HEK293 (cell line): ENCODE results near the gene TRIP4.
A peak's percentile ranks its signal among the peaks of the same experiment; 100 is the strongest.

ENCODE experiments used
- CTCF ChIA-PET: fragments of 350-600 bp; formaldehyde crosslinking; extraction: SDS; loops from one replicate; lab custom pipeline; 2021; ENCODE audit warnings: antibody characterized with exemption; lab: Yijun Ruan, JAX
- POLR2A ChIA-PET: fragments of 300-600 bp; formaldehyde crosslinking; extraction: SDS; loops from one replicate; lab custom pipeline; 2020; ENCODE audit warnings: antibody characterized with exemption, inconsistent platforms; lab: Yijun Ruan, JAX
- H3K27ac ChIP-seq: fragments of 200-500 bp; sonication (Bioruptor generic); 2 replicates; pipeline ENCODE4 v1.5.1; 2014; ENCODE audit warnings: low read depth, low read length, control low read depth, inconsistent platforms; ENCODE audit errors: extremely low read depth
- H3K36me3 ChIP-seq, 2 experiments: fragments of 200-500 bp in 1 of 2; sonication (Bioruptor generic) in 1 of 2; 1 replicate in 1 of 2; 2 replicates in 1 of 2; pipeline ENCODE4 v1.5.1; 2014 to 2017; ENCODE audit warnings: inconsistent platforms in 2 of 2, low read length in 2 of 2; ENCODE audit not compliant: control insufficient read depth in 2 of 2, insufficient read depth in 1 of 2
- H3K4me1 ChIP-seq: fragments of 200-500 bp; sonication (Bioruptor generic); 2 replicates; pipeline ENCODE4 v1.5.1; 2014; ENCODE audit warnings: mild to moderate bottlenecking, low read length, inconsistent platforms; ENCODE audit not compliant: control insufficient read depth, insufficient read depth
- H3K4me3 ChIP-seq: 2 replicates; pipeline ENCODE4 v1.5.1; 2011; ENCODE audit warnings: low read depth, mild to moderate bottlenecking, control low read depth, low read length, moderate library complexity
- H3K9me3 ChIP-seq: fragments of 200-500 bp; sonication (Bioruptor generic); 2 replicates; pipeline ENCODE4 v1.5.1; 2014; ENCODE audit warnings: low read depth, low read length, inconsistent platforms; ENCODE audit not compliant: control insufficient read depth, insufficient read depth
- FEZF1 ChIP-seq: fragments of 450-650 bp; formaldehyde crosslinking; IDR thresholded peaks from 2 replicates; pipeline ENCODE4 v1.5.1; 2016; ENCODE audit warnings: missing biosample characterization, missing genetic modification characterization
- GLIS1 ChIP-seq: fragments of 450-650 bp; formaldehyde crosslinking; IDR thresholded peaks from 2 replicates; pipeline ENCODE4 v1.5.1; 2016; ENCODE audit warnings: missing biosample characterization, missing genetic modification characterization
- HOXD13 ChIP-seq: sonication (generic); formaldehyde crosslinking; IDR thresholded peaks from 2 replicates; pipeline ENCODE4 v1.8.0; 2022; ENCODE audit warnings: missing genetic modification reagents, borderline replicate concordance
- KLF8 ChIP-seq: fragments of 450-650 bp; formaldehyde crosslinking; IDR thresholded peaks from 2 replicates; pipeline ENCODE4 v1.5.1; 2016; ENCODE audit warnings: missing biosample characterization, missing genetic modification characterization
- ZEB2 ChIP-seq: fragments of 450-650 bp; formaldehyde crosslinking; IDR thresholded peaks from 2 replicates; pipeline ENCODE4 v1.5.1; 2016; ENCODE audit warnings: missing biosample characterization, missing genetic modification characterization
- ZNF155 ChIP-seq: fragments of 450-650 bp; formaldehyde crosslinking; IDR thresholded peaks from 2 replicates; pipeline ENCODE4 v1.5.1; 2016; ENCODE audit warnings: missing biosample characterization, missing genetic modification characterization
- ZNF157 ChIP-seq: fragments of 450-650 bp; formaldehyde crosslinking; IDR thresholded peaks from 2 replicates; pipeline ENCODE4 v1.5.1; 2016; ENCODE audit warnings: missing biosample characterization, missing genetic modification characterization
- ZNF214 ChIP-seq: fragments of 450-650 bp; formaldehyde crosslinking; IDR thresholded peaks from 2 replicates; pipeline ENCODE4 v1.5.1; 2017; ENCODE audit warnings: missing biosample characterization, mild to moderate bottlenecking, missing genetic modification characterization, borderline replicate concordance
- ZNF24 ChIP-seq: fragments of 450-650 bp; formaldehyde crosslinking; IDR thresholded peaks from 2 replicates; pipeline ENCODE4 v1.5.1; 2016; ENCODE audit warnings: missing biosample characterization, missing genetic modification characterization
- ZNF274 ChIP-seq, 2 experiments: fragments of 200-500 bp in 1 of 2; fragments of 450-650 bp in 1 of 2; sonication (Bioruptor generic) in 1 of 2; formaldehyde crosslinking in 1 of 2; IDR thresholded peaks; 2 replicates each; pipeline versions ENCODE4 v1.5.1 to v1.6.1; 2014 to 2016; ENCODE audit warnings: borderline replicate concordance in 1 of 2, inconsistent platforms in 1 of 2, low read length in 1 of 2, missing biosample characterization in 1 of 2, missing genetic modification characterization in 1 of 2
- ZNF366 ChIP-seq: fragments of 450-650 bp; formaldehyde crosslinking; conservative IDR thresholded peaks from 2 replicates; pipeline ENCODE4 v1.5.1; 2016; ENCODE audit warnings: missing biosample characterization, missing genetic modification characterization
- ZNF529 ChIP-seq: fragments of 450-650 bp; formaldehyde crosslinking; IDR thresholded peaks from 2 replicates; pipeline ENCODE4 v1.5.1; 2017; ENCODE audit warnings: missing genetic modification characterization, missing biosample characterization; ENCODE audit not compliant: insufficient replicate concordance
- ZNF777 ChIP-seq: fragments of 450-650 bp; formaldehyde crosslinking; IDR thresholded peaks from 2 replicates; pipeline ENCODE4 v1.5.1; 2017; ENCODE audit warnings: missing biosample characterization, missing genetic modification characterization, borderline replicate concordance
- ZXDB ChIP-seq: fragments of 450-650 bp; formaldehyde crosslinking; IDR thresholded peaks from 2 replicates; pipeline ENCODE4 v1.5.1; 2016; ENCODE audit warnings: missing biosample characterization, missing genetic modification characterization
- TF ChIP-seq, protein P1 (sequence below): fragments of 450-650 bp; formaldehyde crosslinking; IDR thresholded peaks from 2 replicates; pipeline ENCODE4 v1.5.1; 2016; ENCODE audit warnings: missing biosample characterization, missing genetic modification characterization
- TF ChIP-seq, protein P2 (sequence below): fragments of 450-650 bp; formaldehyde crosslinking; IDR thresholded peaks from 2 replicates; pipeline ENCODE4 v1.5.1; 2016; ENCODE audit warnings: missing biosample characterization, missing genetic modification characterization
- TF ChIP-seq, protein P3 (sequence below): fragments of 450-650 bp; formaldehyde crosslinking; IDR thresholded peaks from 2 replicates; pipeline ENCODE4 v1.5.1; 2016; ENCODE audit warnings: missing biosample characterization, missing genetic modification characterization
- TF ChIP-seq, protein P4 (sequence below): fragments of 450-650 bp; formaldehyde crosslinking; IDR thresholded peaks from 2 replicates; pipeline ENCODE4 v1.5.1; 2017; ENCODE audit warnings: missing biosample characterization, missing genetic modification characterization

The TRIP4 gene

DNA sequence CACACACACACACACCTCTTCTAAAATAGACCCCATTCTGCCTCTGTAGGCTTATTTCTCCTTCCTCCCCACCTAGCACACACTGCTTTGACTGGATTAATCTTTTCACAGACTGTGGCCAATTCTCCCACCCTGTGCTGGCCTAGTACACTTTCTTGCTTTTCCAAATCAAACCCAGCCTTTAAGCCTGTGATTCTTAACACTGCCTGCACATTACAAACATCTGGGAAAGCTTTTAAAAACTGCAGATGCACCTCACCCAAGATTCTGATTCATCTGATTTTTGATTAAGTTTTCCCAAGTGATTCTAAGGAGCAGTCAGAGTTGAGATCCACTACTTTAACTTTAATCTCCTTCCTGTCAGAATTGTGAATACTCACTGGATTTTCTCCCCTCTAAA is 44.4 kb upstream of the TRIP4 start:
- CTCF ChIA-PET: no interaction called here
- peaks cover 0 to 7% of the 10 kb centered on the region in 2 experiments; a peak in 2 of 3 replicates for H3K36me3 ChIP-seq
- no peaks in the 10 kb centered on the region for H3K9me3 ChIP-seq
- POLR2A ChIA-PET: no interaction called here
- H3K27ac ChIP-seq: no peak overlapping the region
- TF ChIP-seq HOXD13 (CRISPR knock-in tag) (no peak), ZNF157 (tag by site-specific recombination) (no peak)
- TF ChIP-seq, protein P1, sequence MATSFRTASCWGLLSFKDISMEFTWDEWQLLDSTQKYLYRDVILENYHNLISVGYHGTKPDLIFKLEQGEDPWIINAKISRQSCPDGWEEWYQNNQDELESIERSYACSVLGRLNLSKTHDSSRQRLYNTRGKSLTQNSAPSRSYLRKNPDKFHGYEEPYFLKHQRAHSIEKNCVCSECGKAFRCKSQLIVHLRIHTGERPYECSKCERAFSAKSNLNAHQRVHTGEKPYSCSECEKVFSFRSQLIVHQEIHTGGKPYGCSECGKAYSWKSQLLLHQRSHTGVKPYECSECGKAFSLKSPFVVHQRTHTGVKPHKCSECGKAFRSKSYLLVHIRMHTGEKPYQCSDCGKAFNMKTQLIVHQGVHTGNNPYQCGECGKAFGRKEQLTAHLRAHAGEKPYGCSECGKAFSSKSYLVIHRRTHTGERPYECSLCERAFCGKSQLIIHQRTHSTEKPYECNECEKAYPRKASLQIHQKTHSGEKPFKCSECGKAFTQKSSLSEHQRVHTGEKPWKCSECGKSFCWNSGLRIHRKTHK (tag by site-specific recombination): no peak
- TF ChIP-seq, protein P2, sequence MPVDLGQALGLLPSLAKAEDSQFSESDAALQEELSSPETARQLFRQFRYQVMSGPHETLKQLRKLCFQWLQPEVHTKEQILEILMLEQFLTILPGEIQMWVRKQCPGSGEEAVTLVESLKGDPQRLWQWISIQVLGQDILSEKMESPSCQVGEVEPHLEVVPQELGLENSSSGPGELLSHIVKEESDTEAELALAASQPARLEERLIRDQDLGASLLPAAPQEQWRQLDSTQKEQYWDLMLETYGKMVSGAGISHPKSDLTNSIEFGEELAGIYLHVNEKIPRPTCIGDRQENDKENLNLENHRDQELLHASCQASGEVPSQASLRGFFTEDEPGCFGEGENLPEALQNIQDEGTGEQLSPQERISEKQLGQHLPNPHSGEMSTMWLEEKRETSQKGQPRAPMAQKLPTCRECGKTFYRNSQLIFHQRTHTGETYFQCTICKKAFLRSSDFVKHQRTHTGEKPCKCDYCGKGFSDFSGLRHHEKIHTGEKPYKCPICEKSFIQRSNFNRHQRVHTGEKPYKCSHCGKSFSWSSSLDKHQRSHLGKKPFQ (tag by site-specific recombination): no peak
- TF ChIP-seq, protein P3, sequence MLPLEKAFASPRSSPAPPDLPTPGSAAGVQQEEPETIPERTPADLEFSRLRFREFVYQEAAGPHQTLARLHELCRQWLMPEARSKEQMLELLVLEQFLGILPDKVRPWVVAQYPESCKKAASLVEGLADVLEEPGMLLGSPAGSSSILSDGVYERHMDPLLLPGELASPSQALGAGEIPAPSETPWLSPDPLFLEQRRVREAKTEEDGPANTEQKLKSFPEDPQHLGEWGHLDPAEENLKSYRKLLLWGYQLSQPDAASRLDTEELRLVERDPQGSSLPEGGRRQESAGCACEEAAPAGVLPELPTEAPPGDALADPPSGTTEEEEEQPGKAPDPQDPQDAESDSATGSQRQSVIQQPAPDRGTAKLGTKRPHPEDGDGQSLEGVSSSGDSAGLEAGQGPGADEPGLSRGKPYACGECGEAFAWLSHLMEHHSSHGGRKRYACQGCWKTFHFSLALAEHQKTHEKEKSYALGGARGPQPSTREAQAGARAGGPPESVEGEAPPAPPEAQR: no peak
- H3K4me3 ChIP-seq: no peak overlapping the region
- H3K4me1 ChIP-seq: peaks cover 12% of the 10 kb centered on the region

- H3K4me1 ChIP-seq: peaks cover 12% of the 10 kb centered on the region
- no peak overlapping the region for H3K27ac ChIP-seq
- TF ChIP-seq GLIS1 (tag by site-specific recombination) (no peak), ZNF777 (no peak), ZNF529 (tag by site-specific recombination) (no peak), ZNF24 (tag by site-specific recombination) (no peak), KLF8 (tag by site-specific recombination) (no peak), ZXDB (no peak), ZNF274 (IDR thresholded peaks at IDR 0.05; ENCODE audit: low read length) (no peak), ZNF274 (tag by site-specific recombination; IDR thresholded peaks at IDR 0.05; ENCODE audit: borderline replicate concordance) (no peak), ZNF214 (tag by site-specific recombination) (no peak)
- no peak overlapping the region for H3K4me3 ChIP-seq
- H3K9me3 ChIP-seq: no peaks in the 10 kb centered on the region
- peaks cover 0 to 7% of the 10 kb centered on the region in 2 experiments; a peak in 2 of 3 replicates for H3K36me3 ChIP-seq
- ChIA-PET POLR2A (no interaction called here), CTCF (no interaction called here)
Measured at GRCh38 chr15:64343841-64344240, 43.8 kb upstream of the TRIP4 start.

- no peak overlapping the region for H3K27ac ChIP-seq
- H3K4me3 ChIP-seq: no peak overlapping the region
- ChIA-PET POLR2A (no interaction called here), CTCF (interaction anchor here (0.6 kb wide), 1 partner anchor 122 kb away, joined by 5 read pairs; no protein-coding TSS in a partner anchor)
- 0 out of 2 replicates have a peak, but pooled peaks have one; percentile 25 for TF ChIP-seq ZEB2 (tag by site-specific recombination)
- TF ChIP-seq ZNF366 (tag by site-specific recombination): 0 out of 2 replicates have a peak, but pooled peaks have one; percentile 17
- TF ChIP-seq ZNF24 (tag by site-specific recombination): no peak
- 0 out of 2 replicates have a peak, but pooled peaks have one; percentile 19 for TF ChIP-seq FEZF1 (tag by site-specific recombination)
- TF ChIP-seq ZNF155 (tag by site-specific recombination): no peak
- TF ChIP-seq, protein P4, sequence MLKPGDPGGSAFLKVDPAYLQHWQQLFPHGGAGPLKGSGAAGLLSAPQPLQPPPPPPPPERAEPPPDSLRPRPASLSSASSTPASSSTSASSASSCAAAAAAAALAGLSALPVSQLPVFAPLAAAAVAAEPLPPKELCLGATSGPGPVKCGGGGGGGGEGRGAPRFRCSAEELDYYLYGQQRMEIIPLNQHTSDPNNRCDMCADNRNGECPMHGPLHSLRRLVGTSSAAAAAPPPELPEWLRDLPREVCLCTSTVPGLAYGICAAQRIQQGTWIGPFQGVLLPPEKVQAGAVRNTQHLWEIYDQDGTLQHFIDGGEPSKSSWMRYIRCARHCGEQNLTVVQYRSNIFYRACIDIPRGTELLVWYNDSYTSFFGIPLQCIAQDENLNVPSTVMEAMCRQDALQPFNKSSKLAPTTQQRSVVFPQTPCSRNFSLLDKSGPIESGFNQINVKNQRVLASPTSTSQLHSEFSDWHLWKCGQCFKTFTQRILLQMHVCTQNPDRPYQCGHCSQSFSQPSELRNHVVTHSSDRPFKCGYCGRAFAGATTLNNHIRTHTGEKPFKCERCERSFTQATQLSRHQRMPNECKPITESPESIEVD: peak; percentile 79
- H3K36me3 ChIP-seq: peaks cover 0 to 7% of the 10 kb centered on the region in 2 experiments; a peak in 2 of 3 replicates
- H3K9me3 ChIP-seq: no peaks in the 10 kb centered on the region
- peaks cover 12% of the 10 kb centered on the region for H3K4me1 ChIP-seq
Measured at GRCh38 chr15:64344651-64345294, 42.9 kb upstream of the TRIP4 start.
